K562 (cell line): ENCODE results near the gene C21orf58. TPM values are rescaled to one million over a fixed set of nuclear protein-coding genes. Genes with fewer than 3 reads are reported as not detected.

Experiments used
- ATAC-seq: fragments of 200-7000 bp; cut with Tn5 transposase; 3 replicates; pipeline ENCODE4 v1.9.1; 2020; ENCODE audit warnings: moderate library complexity
- BruUV-seq: library from RNA; stranded (reverse); fragments of 400-500 nt; replicated peaks from 2 replicates; lab custom pipeline; 2021; lab: Mats Ljungman, UMichigan
- CTCF ChIA-PET: fragments of 300-600 bp; formaldehyde crosslinking; extraction: SDS; loops from one replicate; lab custom pipeline; 2021; ENCODE audit warnings: low intra/inter-chr PET ratio; lab: Yijun Ruan, JAX
- POLR2A ChIA-PET: fragments of 300-600, 350-650 bp; sonication (Branson Sonifier 250); formaldehyde crosslinking; extraction: SDS; loops from one replicate; lab custom pipeline; 2021; ENCODE audit warnings: antibody characterized with exemption, inconsistent platforms; lab: Yijun Ruan, JAX
- DNase-seq, 4 experiments: peaks; one replicate each; pipeline versions ENCODE4 v3.0.0 to v3.0.0-alpha.2; 2011 to 2018; ENCODE audit warnings: low spot score in 3 of 4, mixed read lengths in 3 of 4; ENCODE audit errors: extremely low read depth in 1 of 4
- FAIRE-seq: peaks from 2 replicates; lab custom pipeline; 2011; peaks lifted over from hg19 to GRCh38; lab: Jason Lieb, UNC
- H2AFZ ChIP-seq: 2 replicates; pipeline ENCODE4 v1.6.0; 2011; ENCODE audit warnings: low read depth, low read length, control low read depth, inconsistent platforms
- H3K27ac ChIP-seq: fragments of 200-600 bp; 3 replicates; pipeline ENCODE4 v1.8.0; 2011; ENCODE audit warnings: low read depth, mild to moderate bottlenecking, control low read depth, inconsistent platforms, low read length, moderate library complexity, mixed read lengths; ENCODE audit errors: extremely low read depth
- H3K27me3 ChIP-seq, 2 experiments: fragments of 300-600 bp in 1 of 2; 2 replicates in 1 of 2; 3 replicates in 1 of 2; pipeline versions ENCODE4 v1.6.0 to v1.8.0; 2011; ENCODE audit warnings: inconsistent platforms in 2 of 2, low read length in 2 of 2, mild to moderate bottlenecking in 1 of 2, mixed read lengths in 1 of 2, moderate library complexity in 1 of 2; ENCODE audit not compliant: control insufficient read depth in 2 of 2, insufficient read depth in 2 of 2
- H3K36me3 ChIP-seq: fragments of 300-600 bp; 3 replicates; pipeline ENCODE4 v1.8.0; 2011; ENCODE audit warnings: mild to moderate bottlenecking, low read length, inconsistent platforms; ENCODE audit not compliant: control insufficient read depth, insufficient read depth
- H3K4me1 ChIP-seq, 2 experiments: fragments of 200-600 bp in 1 of 2; replicated peaks in 1 of 2; 2 replicates in 1 of 2; 3 replicates in 1 of 2; pipeline versions ENCODE4 v1.5.1 to v1.8.0; 2011; ENCODE audit warnings: inconsistent platforms in 2 of 2, low read length in 2 of 2, mild to moderate bottlenecking in 1 of 2, mixed read lengths in 1 of 2, moderate library complexity in 1 of 2; ENCODE audit not compliant: control insufficient read depth in 2 of 2, insufficient read depth in 2 of 2
- H3K4me2 ChIP-seq: 2 replicates; pipeline ENCODE4 v1.6.1; 2011; ENCODE audit warnings: low read length, control low read depth, inconsistent platforms, mixed read lengths; ENCODE audit not compliant: insufficient read depth
- H3K4me3 ChIP-seq: fragments of 200-600 bp; sonication (generic), shearing (Covaris generic); 2 replicates; pipeline ENCODE4 v1.5.1; 2016; ENCODE audit warnings: control low read depth, inconsistent platforms
- H3K79me2 ChIP-seq: fragments of 200-600 bp; 3 replicates; pipeline ENCODE4 v1.8.0; 2011; ENCODE audit warnings: low read length, inconsistent platforms; ENCODE audit not compliant: control insufficient read depth, insufficient read depth
- H3K9ac ChIP-seq, 2 experiments: 2 replicates each; pipeline versions ENCODE4 v1.6.0 to v1.6.1; 2011; ENCODE audit warnings: low read depth in 2 of 2, low read length in 2 of 2, control low read depth in 1 of 2, inconsistent platforms in 1 of 2, mild to moderate bottlenecking in 1 of 2, mixed read lengths in 1 of 2; ENCODE audit not compliant: insufficient read depth in 1 of 2
- H3K9me1 ChIP-seq: one replicate; pipeline ENCODE4 v1.6.0; 2011; ENCODE audit warnings: inconsistent platforms, mild to moderate bottlenecking, low read length, moderate library complexity; ENCODE audit not compliant: control insufficient read depth, insufficient read depth
- H3K9me3 ChIP-seq: replicated peaks from 2 replicates; pipeline ENCODE4 v1.5.1; 2011; ENCODE audit warnings: low read depth, low read length, inconsistent platforms; ENCODE audit not compliant: control insufficient read depth, insufficient read depth
- H4K20me1 ChIP-seq: replicated peaks from 2 replicates; pipeline ENCODE4 v1.6.1; 2011; ENCODE audit warnings: low read length, inconsistent platforms, mixed read lengths; ENCODE audit not compliant: control insufficient read depth, insufficient read depth
- CBFB ChIP-seq: sonication (generic); formaldehyde crosslinking; IDR thresholded peaks from 2 replicates; pipeline ENCODE4 v1.4.0; 2020; ENCODE audit warnings: mild to moderate bottlenecking, missing genetic modification reagents
- ZBTB40 ChIP-seq, 2 experiments: fragments of 450-650 bp in 1 of 2; sonication (generic) in 1 of 2; formaldehyde crosslinking in 1 of 2; IDR thresholded peaks; 2 replicates each; pipeline versions ENCODE4 v1.7.1 to v1.9.0; 2016 to 2022; ENCODE audit warnings: inconsistent platforms in 1 of 2, mild to moderate bottlenecking in 1 of 2, missing genetic modification reagents in 1 of 2
- WGBS: fragments of 100-300 bp; shearing (Covaris generic); methylation state at CpG from one replicate; pipeline ENCODE4 v1.1.6; 2016; ENCODE audit warnings: low coverage, mixed read lengths; ENCODE audit not compliant: insufficient coverage; ENCODE audit errors: missing lambda C conversion rate; 5-methylcytosine and 5-hydroxymethylcytosine counted together
- in situ Hi-C: fragments of 300-500 bp; cut with MboI; formaldehyde crosslinking; loops from 4 replicates; pipeline ENCODE4 v1.15.0; 2018; ENCODE audit warnings: inconsistent platforms, mixed read lengths
- intact Hi-C: fragments of 100-400 bp; cut with micrococcal nuclease; formaldehyde crosslinking; loops from 2 replicates; pipeline ENCODE4 v1.14.2; 2022
- polyA plus RNA-seq, 8 experiments: library from polyadenylated mRNA; depleted of rRNA in 4 of 8; stranded (reverse) in 5 of 8; unstranded in 3 of 8; fragments of >200 nt; fragmentation: Nextera tagmentation in 2 of 8; fragmentation: Illumina TruSeq in 1 of 8; extraction: Ambion mirVana in 2 of 8; extraction: Trizol in 1 of 8; gene quantifications; 2 replicates each; pipeline versions ENCODE4 v1.2.1 to v1.2.3, GENCODE V29; 2011 to 2014; ENCODE audit warnings: inconsistent platforms in 1 of 8, missing spikeins in 1 of 8
- total RNA-seq, 7 experiments: library from RNA; depleted of rRNA in 6 of 7; stranded (reverse); fragments of >200 nt in 6 of 7; fragmentation: Illumina TruSeq in 2 of 7; extraction: Trizol in 2 of 7; gene quantifications; 2 replicates each; pipeline versions ENCODE4 v1.2.1 to v1.2.3, GENCODE V29; 2011 to 2021; ENCODE audit warnings: low replicate concordance in 1 of 7

C21orf58 gene
- total and polyA plus RNA-seq, 9 of the 15 experiments (the other 6 are each of a cell fraction or from before 2014, with no cell fraction given) = 1.2 to 30.5 (median 12.4) TPM

DNA sequence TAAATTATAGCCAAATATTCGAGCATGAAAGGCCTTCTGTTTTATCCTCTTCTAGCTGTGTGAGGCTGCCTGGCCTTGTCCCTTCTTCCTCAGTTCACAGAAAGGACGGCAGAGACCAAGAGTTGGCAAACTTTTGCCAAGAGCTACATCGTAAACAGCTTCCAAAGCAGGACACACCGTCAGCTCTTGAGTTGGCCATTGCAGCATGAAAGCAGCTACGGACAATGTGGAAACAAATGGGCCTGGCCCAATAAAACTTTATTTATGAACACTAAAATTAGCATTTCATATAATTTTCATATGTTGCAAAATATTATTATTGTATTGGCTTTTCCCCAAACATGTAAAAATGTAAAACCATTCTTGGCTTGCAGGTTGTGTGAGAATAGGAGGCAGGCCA is 10.7 kb downstream of the C21orf58 start:
- intact Hi-C loops = no loop called here
- no peak overlapping the region for H3K4me3 ChIP-seq
- peaks cover 67% of the 10 kb centered on the region; the same call in 2 of the 3 replicates for H3K36me3 ChIP-seq
- peaks cover 0 to 17% of the 10 kb centered on the region in 2 experiments; a peak in 2 of 5 replicates for H3K4me1 ChIP-seq
- no peak for DNase-seq
- POLR2A ChIA-PET = interaction anchor here (1.1 to 2.5 kb wide), 2 partner anchors 10 to 12 kb away, joined by 5 to 12 read pairs; partner anchors contain the start of gene C21orf58
- no peak overlapping the region for H3K27ac ChIP-seq
- no peak for ATAC-seq
- no peaks in the 10 kb centered on the region for H3K9me3 ChIP-seq
- no peaks in the 10 kb centered on the region for H3K9me1 ChIP-seq
- TF ChIP-seq ZBTB40 (IDR thresholded peaks at IDR 0.05) (peak; percentile 64; the same call in 1 of the 2 replicates), ZBTB40 (CRISPR knock-in tag; IDR thresholded peaks at IDR 0.05) (no peak), CBFB (CRISPR knock-in tag) (no peak)
- TF ChIP-seq, all 486 proteins: peak for 1
- H3K27me3 ChIP-seq = no peaks in the 10 kb centered on the region
- H3K79me2 ChIP-seq = no peaks in the 10 kb centered on the region
- H3K9ac ChIP-seq = no peak overlapping the region; a peak in 1 of 4 replicates
- no TSS peak for BruUV-seq
- CTCF ChIA-PET = no interaction called here
- 0 out of 2 replicates have a peak, but pooled peaks cover 2% of the 10 kb centered on the region for H4K20me1 ChIP-seq
- WGBS = 86% methylated on average over 5 of the region's 5 CpGs
- FAIRE-seq = no peak
- no peak overlapping the region for H2AFZ ChIP-seq
- H3K4me2 ChIP-seq = no peak overlapping the region
- in situ Hi-C loops = no loop called here
